Measurements from ENCODE around the gene SATL1. TPM values are rescaled to one million over a fixed set of nuclear protein-coding genes. Genes with fewer than 3 reads are reported as not detected.

The SATL1 gene
- total and polyA plus RNA-seq, 2 experiments from 2014 or later, result 0.14 to 0.68 TPM

DNA sequence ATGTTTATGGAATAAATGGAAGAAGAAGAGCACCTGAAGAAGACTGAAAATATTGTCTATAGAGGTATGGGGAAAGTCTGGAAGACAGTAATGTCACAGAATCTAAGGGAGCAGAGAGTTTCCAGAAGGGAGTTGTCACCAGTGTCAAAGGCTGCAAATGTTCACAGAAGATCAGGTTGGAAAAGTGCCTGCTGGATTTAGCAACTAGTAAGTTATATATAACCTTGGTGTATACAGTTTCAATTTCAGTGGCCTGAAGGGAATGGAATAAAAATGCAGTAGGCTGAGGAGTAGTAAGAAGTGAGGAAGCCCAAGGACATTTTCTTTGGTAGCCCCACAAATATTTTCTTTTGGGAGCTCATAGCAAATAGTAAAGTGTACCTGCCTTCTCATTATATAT is 107.2 kb downstream of the SATL1 start:
- no peak overlapping the region for H2AFZ ChIP-seq
- no peak for DNase-seq (ENCODE audit: low spot score)
- Mint-ChIP-seq H3K36me3 (ENCODE audit: low read depth) (no peaks in the 10 kb centered on the region; the same call in 2 of the 3 replicates), H3K4me3 (no peak overlapping the region), H3K27me3 (ENCODE audit: insufficient read depth, low read depth, poor library complexity) (no peaks in the 10 kb centered on the region), H3K4me1 (no peaks in the 10 kb centered on the region), H3K9me3 (peaks cover 26% of the 10 kb centered on the region), H3K27ac (no peak overlapping the region)
- H3K4me3 ChIP-seq, result no peak overlapping the region
- H3K36me3 ChIP-seq (ENCODE audit: insufficient read depth), result no peaks in the 10 kb centered on the region
- H4K20me1 ChIP-seq (replicated peaks; ENCODE audit: insufficient read depth), result no peaks in the 10 kb centered on the region
- H3K79me2 ChIP-seq (replicated peaks; ENCODE audit: insufficient read depth), result no peaks in the 10 kb centered on the region
- no peaks in the 10 kb centered on the region for H3F3A ChIP-seq (replicated peaks; ENCODE audit: low read depth)
- no peaks in the 10 kb centered on the region for H3K4me1 ChIP-seq (ENCODE audit: insufficient read depth)
- ATAC-seq, result no peak
- no peak overlapping the region for H3K27ac ChIP-seq (ENCODE audit: low read depth)
- H3K27me3 ChIP-seq (ENCODE audit: insufficient read depth), result no peaks in the 10 kb centered on the region
- H3K4me2 ChIP-seq, result no peak overlapping the region
- H3K9me2 ChIP-seq (ENCODE audit: insufficient read depth), result no peaks in the 10 kb centered on the region
- TF ChIP-seq ZNF331 (CRISPR knock-in tag; IDR thresholded peaks at IDR 0.05; ENCODE audit: low read depth), result no peak

DNA sequence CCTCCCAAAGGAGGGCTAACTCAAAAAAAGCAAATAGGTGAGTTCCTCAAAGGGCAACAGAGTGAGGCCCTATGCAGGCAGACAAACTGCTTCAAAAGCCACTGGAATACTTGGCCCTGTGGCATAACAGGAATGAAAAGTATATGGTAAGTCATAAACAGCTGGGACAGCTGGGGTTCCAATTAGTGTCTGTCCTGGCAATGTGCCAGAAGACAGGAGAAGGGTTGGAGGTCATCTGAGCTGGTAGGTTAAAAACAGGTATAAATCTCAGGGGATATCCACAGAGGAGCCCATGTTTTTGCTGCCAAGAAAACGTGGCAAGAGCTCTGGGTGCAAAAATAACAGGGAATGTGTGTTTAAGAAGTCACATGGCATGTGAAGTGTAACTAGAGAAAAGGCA is 128.3 kb downstream of the SATL1 start:
- peaks cover 3% of the 10 kb centered on the region for H3K27me3 Mint-ChIP-seq (ENCODE audit: insufficient read depth, low read depth, poor library complexity)
- TF ChIP-seq ZNF114 (CRISPR knock-in tag; IDR thresholded peaks at IDR 0.05), result no peak
- TF ChIP-seq CREB1 (CRISPR knock-in tag; IDR thresholded peaks at IDR 0.05; ENCODE audit: low read depth), result no peak
- no peak for TF ChIP-seq EZH2 (IDR thresholded peaks at IDR 0.05; ENCODE audit: low read depth, unreplicated experiment)
- TF ChIP-seq EZH2phosphoT487 (IDR thresholded peaks at IDR 0.05; ENCODE audit: unreplicated experiment), result no peak
- TF ChIP-seq NANOG (IDR thresholded peaks at IDR 0.05; ENCODE audit: borderline replicate concordance), result no peak
- TF ChIP-seq, protein P1, sequence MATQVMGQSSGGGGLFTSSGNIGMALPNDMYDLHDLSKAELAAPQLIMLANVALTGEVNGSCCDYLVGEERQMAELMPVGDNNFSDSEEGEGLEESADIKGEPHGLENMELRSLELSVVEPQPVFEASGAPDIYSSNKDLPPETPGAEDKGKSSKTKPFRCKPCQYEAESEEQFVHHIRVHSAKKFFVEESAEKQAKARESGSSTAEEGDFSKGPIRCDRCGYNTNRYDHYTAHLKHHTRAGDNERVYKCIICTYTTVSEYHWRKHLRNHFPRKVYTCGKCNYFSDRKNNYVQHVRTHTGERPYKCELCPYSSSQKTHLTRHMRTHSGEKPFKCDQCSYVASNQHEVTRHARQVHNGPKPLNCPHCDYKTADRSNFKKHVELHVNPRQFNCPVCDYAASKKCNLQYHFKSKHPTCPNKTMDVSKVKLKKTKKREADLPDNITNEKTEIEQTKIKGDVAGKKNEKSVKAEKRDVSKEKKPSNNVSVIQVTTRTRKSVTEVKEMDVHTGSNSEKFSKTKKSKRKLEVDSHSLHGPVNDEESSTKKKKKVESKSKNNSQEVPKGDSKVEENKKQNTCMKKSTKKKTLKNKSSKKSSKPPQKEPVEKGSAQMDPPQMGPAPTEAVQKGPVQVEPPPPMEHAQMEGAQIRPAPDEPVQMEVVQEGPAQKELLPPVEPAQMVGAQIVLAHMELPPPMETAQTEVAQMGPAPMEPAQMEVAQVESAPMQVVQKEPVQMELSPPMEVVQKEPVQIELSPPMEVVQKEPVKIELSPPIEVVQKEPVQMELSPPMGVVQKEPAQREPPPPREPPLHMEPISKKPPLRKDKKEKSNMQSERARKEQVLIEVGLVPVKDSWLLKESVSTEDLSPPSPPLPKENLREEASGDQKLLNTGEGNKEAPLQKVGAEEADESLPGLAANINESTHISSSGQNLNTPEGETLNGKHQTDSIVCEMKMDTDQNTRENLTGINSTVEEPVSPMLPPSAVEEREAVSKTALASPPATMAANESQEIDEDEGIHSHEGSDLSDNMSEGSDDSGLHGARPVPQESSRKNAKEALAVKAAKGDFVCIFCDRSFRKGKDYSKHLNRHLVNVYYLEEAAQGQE (IDR thresholded peaks at IDR 0.05; ENCODE audit: unreplicated experiment), result no peak
- TF ChIP-seq STAT1 (IDR thresholded peaks at IDR 0.05; ENCODE audit: unreplicated experiment), result no peak
- TF ChIP-seq, protein P2, sequence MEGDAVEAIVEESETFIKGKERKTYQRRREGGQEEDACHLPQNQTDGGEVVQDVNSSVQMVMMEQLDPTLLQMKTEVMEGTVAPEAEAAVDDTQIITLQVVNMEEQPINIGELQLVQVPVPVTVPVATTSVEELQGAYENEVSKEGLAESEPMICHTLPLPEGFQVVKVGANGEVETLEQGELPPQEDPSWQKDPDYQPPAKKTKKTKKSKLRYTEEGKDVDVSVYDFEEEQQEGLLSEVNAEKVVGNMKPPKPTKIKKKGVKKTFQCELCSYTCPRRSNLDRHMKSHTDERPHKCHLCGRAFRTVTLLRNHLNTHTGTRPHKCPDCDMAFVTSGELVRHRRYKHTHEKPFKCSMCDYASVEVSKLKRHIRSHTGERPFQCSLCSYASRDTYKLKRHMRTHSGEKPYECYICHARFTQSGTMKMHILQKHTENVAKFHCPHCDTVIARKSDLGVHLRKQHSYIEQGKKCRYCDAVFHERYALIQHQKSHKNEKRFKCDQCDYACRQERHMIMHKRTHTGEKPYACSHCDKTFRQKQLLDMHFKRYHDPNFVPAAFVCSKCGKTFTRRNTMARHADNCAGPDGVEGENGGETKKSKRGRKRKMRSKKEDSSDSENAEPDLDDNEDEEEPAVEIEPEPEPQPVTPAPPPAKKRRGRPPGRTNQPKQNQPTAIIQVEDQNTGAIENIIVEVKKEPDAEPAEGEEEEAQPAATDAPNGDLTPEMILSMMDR (conservative IDR thresholded peaks at IDR 0.05; ENCODE audit: low read depth in 2 of 2), result no peak
- TF ChIP-seq, protein P3, sequence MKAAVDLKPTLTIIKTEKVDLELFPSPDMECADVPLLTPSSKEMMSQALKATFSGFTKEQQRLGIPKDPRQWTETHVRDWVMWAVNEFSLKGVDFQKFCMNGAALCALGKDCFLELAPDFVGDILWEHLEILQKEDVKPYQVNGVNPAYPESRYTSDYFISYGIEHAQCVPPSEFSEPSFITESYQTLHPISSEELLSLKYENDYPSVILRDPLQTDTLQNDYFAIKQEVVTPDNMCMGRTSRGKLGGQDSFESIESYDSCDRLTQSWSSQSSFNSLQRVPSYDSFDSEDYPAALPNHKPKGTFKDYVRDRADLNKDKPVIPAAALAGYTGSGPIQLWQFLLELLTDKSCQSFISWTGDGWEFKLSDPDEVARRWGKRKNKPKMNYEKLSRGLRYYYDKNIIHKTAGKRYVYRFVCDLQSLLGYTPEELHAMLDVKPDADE (IDR thresholded peaks at IDR 0.05), result no peak

More for the DNA sequence above, 128.3 kb downstream of the SATL1 start:
- Histone ChIP-seq H2AFZ (no peak overlapping the region), H3K27ac (ENCODE audit: low read depth) (no peak overlapping the region), H3K79me2 (replicated peaks; ENCODE audit: insufficient read depth) (no peaks in the 10 kb centered on the region), H4K20me1 (replicated peaks; ENCODE audit: insufficient read depth) (no peaks in the 10 kb centered on the region), H3K9me2 (ENCODE audit: insufficient read depth) (no peaks in the 10 kb centered on the region), H3K4me3 (no peak overlapping the region), H3K4me2 (no peak overlapping the region), H3K4me1 (ENCODE audit: insufficient read depth) (no peaks in the 10 kb centered on the region), H3K36me3 (ENCODE audit: insufficient read depth) (no peaks in the 10 kb centered on the region), H3F3A (replicated peaks; ENCODE audit: low read depth) (no peaks in the 10 kb centered on the region), H3K27me3 (ENCODE audit: insufficient read depth) (no peaks in the 10 kb centered on the region)
- Mint-ChIP-seq H3K27ac (no peak overlapping the region), H3K9me3 (no peaks in the 10 kb centered on the region; the same call in 2 of the 3 replicates), H3K36me3 (ENCODE audit: low read depth) (no peaks in the 10 kb centered on the region), H3K4me3 (no peak overlapping the region), H3K4me1 (no peaks in the 10 kb centered on the region)
- no peak for DNase-seq (ENCODE audit: low spot score)
- ATAC-seq, result no peak

Data from GM23338 (cell line).